Measurements from ENCODE around the gene IFNAR1.

- no peak for TF ChIP-seq CTCF (IDR thresholded peaks at IDR 0.05)
- no peak for TF ChIP-seq POLR2A (IDR thresholded peaks at IDR 0.05)
Measured at GRCh38 chr21:33390479-33390878, 65.7 kb downstream of the IFNAR1 start.
